HAP-1 (cell line): ENCODE results near the gene CFAP251.
"Not testable (repeated sequence)": the region's sequence is repeated elsewhere in the genome, so short reads cannot be mapped to it uniquely, and the experiment has no call there.

Experiments used
- DNase-seq, 2 experiments: peaks; one replicate each; pipeline ENCODE4 v3.0.0-alpha.2; 2016 to 2020; ENCODE audit warnings: low spot score in 2 of 2
- H3K27me3 ChIP-seq: fragments of 250-450 bp; sonication (Bioruptor Pico); 2 replicates; pipeline ENCODE4 v1.5.1; 2020; ENCODE audit warnings: low read depth, mild to moderate bottlenecking, moderate library complexity
- H3K36me3 ChIP-seq: fragments of 250-450 bp; sonication (Bioruptor Pico); replicated peaks from 2 replicates; pipeline ENCODE4 v1.5.1; 2020; ENCODE audit warnings: mild to moderate bottlenecking
- H3K4me1 ChIP-seq: fragments of 250-450 bp; sonication (Bioruptor Pico); 2 replicates; pipeline ENCODE4 v1.5.1; 2020; ENCODE audit warnings: mild to moderate bottlenecking
- H3K4me3 ChIP-seq: fragments of 250-450 bp; sonication (Bioruptor Pico); 2 replicates; pipeline ENCODE4 v1.5.1; 2020; ENCODE audit warnings: mild to moderate bottlenecking, moderate library complexity
- H3K9me3 ChIP-seq: fragments of 250-450 bp; sonication (Bioruptor Pico); 2 replicates; pipeline ENCODE4 v1.5.1; 2020; ENCODE audit warnings: mild to moderate bottlenecking, moderate library complexity
- in situ Hi-C: fragments of 300-500 bp; cut with MboI; formaldehyde crosslinking; loops from 3 replicates; pipeline ENCODE4 v1.14.3; 2020; ENCODE audit warnings: low sequenced_read_pairs, inconsistent platforms, mixed read lengths

Gene CFAP251

GRCh38 chr12:121917950-121918678 is at the start of gene CFAP251:
Gene CFAP251 (plus strand): TSS chr12:121918592. CDS start chr12:121921306, 2,714 bp downstream.
- in situ Hi-C loops, result loop anchor here (10.0 kb wide), 1 partner anchor 207 kb away; no protein-coding TSS in a partner anchor
- no peaks in the 10 kb centered on the region for H3K27me3 ChIP-seq

GRCh38 chr12:121869229-121869628 is 49.2 kb upstream of the CFAP251 start:
- H3K4me1 ChIP-seq, H3K9me3 ChIP-seq, DNase-seq, H3K36me3 ChIP-seq, H3K4me3 ChIP-seq, H3K27me3 ChIP-seq, in situ Hi-C loops: not testable (repeated sequence)

More at GRCh38 chr12:121917950-121918678, at the start of gene CFAP251:
- no peaks in the 10 kb centered on the region for H3K4me1 ChIP-seq
- H3K4me3 ChIP-seq, result no peak within 1 kb of the TSS
- no peaks in the 10 kb centered on the region for H3K9me3 ChIP-seq
- no peak for DNase-seq
- H3K36me3 ChIP-seq, result peaks cover 35% of the 10 kb centered on the region

GRCh38 chr12:121871467-121871866 is 46.9 kb upstream of the CFAP251 start:
- Histone ChIP-seq H3K9me3 (no peaks in the 10 kb centered on the region), H3K4me1 (no peaks in the 10 kb centered on the region), H3K27me3 (no peaks in the 10 kb centered on the region), H3K36me3 (no peaks in the 10 kb centered on the region), H3K4me3 (no peak overlapping the region)
- DNase-seq, result no peak
- in situ Hi-C loops, result no loop called here

- Histone ChIP-seq H3K27me3 (no peaks in the 10 kb centered on the region), H3K36me3 (no peaks in the 10 kb centered on the region), H3K4me3 (no peak overlapping the region), H3K4me1 (no peaks in the 10 kb centered on the region), H3K9me3 (no peaks in the 10 kb centered on the region)
- DNase-seq, result no peak
- in situ Hi-C loops, result no loop called here
These were observed 45.7 kb upstream of the CFAP251 start for GRCh38 chr12:121872546-121873215.

GRCh38 chr12:121873216-121873569 is 45.2 kb upstream of the CFAP251 start:
- Histone ChIP-seq H3K4me1 (no peaks in the 10 kb centered on the region), H3K9me3 (no peaks in the 10 kb centered on the region), H3K27me3 (no peaks in the 10 kb centered on the region), H3K4me3 (no peak overlapping the region), H3K36me3 (no peaks in the 10 kb centered on the region)
- in situ Hi-C loops, result no loop called here
- DNase-seq, result no peak

- no peak overlapping the region for H3K4me3 ChIP-seq
- in situ Hi-C loops, result no loop called here
- no peak for DNase-seq
- H3K9me3 ChIP-seq, result no peaks in the 10 kb centered on the region
- H3K4me1 ChIP-seq, result no peaks in the 10 kb centered on the region
- H3K36me3 ChIP-seq, result no peaks in the 10 kb centered on the region
- H3K27me3 ChIP-seq, result no peaks in the 10 kb centered on the region
These were observed 44.3 kb upstream of the CFAP251 start for GRCh38 chr12:121874071-121874470.

- in situ Hi-C loops, result no loop called here
- DNase-seq, result no peak
- Histone ChIP-seq H3K27me3 (no peaks in the 10 kb centered on the region), H3K9me3 (no peaks in the 10 kb centered on the region), H3K4me3 (no peak overlapping the region), H3K36me3 (no peaks in the 10 kb centered on the region), H3K4me1 (no peaks in the 10 kb centered on the region)
These were observed 42.8 kb upstream of the CFAP251 start for GRCh38 chr12:121875582-121875981.

GRCh38 chr12:121876080-121876447 is 42.3 kb upstream of the CFAP251 start:
- H3K36me3 ChIP-seq, H3K27me3 ChIP-seq, H3K9me3 ChIP-seq, DNase-seq, in situ Hi-C loops, H3K4me3 ChIP-seq, H3K4me1 ChIP-seq: not testable (repeated sequence)

- H3K36me3 ChIP-seq, result no peaks in the 10 kb centered on the region
- in situ Hi-C loops, result no loop called here
- no peak overlapping the region for H3K4me3 ChIP-seq
- H3K27me3 ChIP-seq, result no peaks in the 10 kb centered on the region
- peaks cover 3% of the 10 kb centered on the region; the same call in 1 of the 2 replicates for H3K4me1 ChIP-seq
- no peak for DNase-seq
- H3K9me3 ChIP-seq, result no peaks in the 10 kb centered on the region
These were observed 35.1 kb upstream of the CFAP251 start for GRCh38 chr12:121883315-121883660.

GRCh38 chr12:121885129-121885528 is 33.3 kb upstream of the CFAP251 start:
- H3K9me3 ChIP-seq, H3K27me3 ChIP-seq, H3K4me1 ChIP-seq, H3K36me3 ChIP-seq, DNase-seq, H3K4me3 ChIP-seq: not testable (repeated sequence)
- in situ Hi-C loops, result loop anchor here (5.0 kb wide), 1 partner anchor 88 kb away; no protein-coding TSS in a partner anchor

- no peak for DNase-seq
- H3K4me1 ChIP-seq, result peaks cover 3% of the 10 kb centered on the region; the same call in 1 of the 2 replicates
- H3K27me3 ChIP-seq, result no peaks in the 10 kb centered on the region
- peaks cover 3% of the 10 kb centered on the region for H3K36me3 ChIP-seq
- in situ Hi-C loops, result loop anchor here (5.0 kb wide), 1 partner anchor 91 kb away; no protein-coding TSS in a partner anchor
- peak overlapping the region; percentile 70 for H3K4me3 ChIP-seq
- H3K9me3 ChIP-seq, result no peaks in the 10 kb centered on the region
These were observed 30.3 kb upstream of the CFAP251 start for GRCh38 chr12:121888083-121888477.

- Histone ChIP-seq H3K9me3 (no peaks in the 10 kb centered on the region), H3K4me3 (peak within 1 kb of the TSS; percentile 70), H3K4me1 (peaks cover 6% of the 10 kb centered on the region), H3K36me3 (peaks cover 3% of the 10 kb centered on the region), H3K27me3 (no peaks in the 10 kb centered on the region)
- in situ Hi-C loops, result loop anchor here (5.0 kb wide), 1 partner anchor 91 kb away; no protein-coding TSS in a partner anchor
- DNase-seq, result peak; percentile 91 to 99
These were observed 29.7 kb upstream of the CFAP251 start, which contains the start of gene PSMD9 for GRCh38 chr12:121888478-121889273. Gene PSMD9 (plus strand): TSS chr12:121888790. CDS start chr12:121888857, 67 bp downstream.

GRCh38 chr12:121889274-121889624 is 29.1 kb upstream of the CFAP251 start:
- peak in 1 of 2 experiments; percentile 28 for DNase-seq
- in situ Hi-C loops, result loop anchor here (5.0 kb wide), 1 partner anchor 92 kb away; no protein-coding TSS in a partner anchor
- Histone ChIP-seq H3K27me3 (no peaks in the 10 kb centered on the region), H3K4me1 (peaks cover 9% of the 10 kb centered on the region), H3K4me3 (peak overlapping the region; percentile 70), H3K9me3 (no peaks in the 10 kb centered on the region), H3K36me3 (peaks cover 3% of the 10 kb centered on the region)
